Activated naive CD4-positive, alpha-beta T cell treated with anti-CD3 and anti-CD28 coated beads, Interleukin-2, amount 50 U/mL, for 24 hours (primary cell): ENCODE results near the gene KRT81.
"Not testable (repeated sequence)": the region's sequence is repeated elsewhere in the genome, so short reads cannot be mapped to it uniquely, and the experiment has no call there.

Source experiments
- H3K27ac Mint-ChIP-seq: one replicate; pipeline ENCODE4 v1.8.0; 2021; ENCODE audit warnings: mild to moderate bottlenecking, mixed read lengths
- H3K27me3 Mint-ChIP-seq: one replicate; pipeline ENCODE4 v1.8.0; 2021; ENCODE audit warnings: mixed read lengths
- H3K36me3 Mint-ChIP-seq: one replicate; pipeline ENCODE4 v1.8.0; 2021; ENCODE audit warnings: mixed read lengths
- H3K4me1 Mint-ChIP-seq: one replicate; pipeline ENCODE4 v1.8.0; 2021; ENCODE audit warnings: mixed read lengths
- H3K4me3 Mint-ChIP-seq: one replicate; pipeline ENCODE4 v1.8.0; 2021; ENCODE audit warnings: mild to moderate bottlenecking, mixed read lengths
- H3K9me3 Mint-ChIP-seq: one replicate; pipeline ENCODE4 v1.8.0; 2021; ENCODE audit warnings: mixed read lengths

KRT81 gene

DNA sequence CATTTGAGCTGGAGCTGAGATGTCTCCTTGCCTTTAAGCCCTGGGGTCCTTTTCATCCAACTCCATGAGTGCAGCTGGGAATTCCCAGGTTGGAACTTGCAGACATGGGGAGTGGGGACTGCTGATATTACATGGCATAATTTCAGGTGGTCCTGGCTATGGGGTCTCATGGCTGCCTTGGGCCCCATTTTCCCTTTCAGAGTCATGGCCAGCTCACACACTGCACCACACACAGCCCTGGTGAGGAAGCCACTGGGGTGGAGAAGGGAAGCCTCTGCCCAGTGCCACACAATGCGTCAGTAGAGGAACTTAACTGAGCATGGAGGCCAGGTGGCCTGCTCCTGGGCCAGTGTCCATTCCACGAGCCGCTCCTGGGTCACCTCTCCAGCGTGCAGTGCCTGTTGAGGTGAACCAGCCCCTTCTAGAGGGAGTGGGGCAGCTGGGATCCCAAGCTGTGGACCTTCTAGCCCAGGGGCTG is 34.2 kb downstream of the KRT81 start:
- Mint-ChIP-seq H3K27me3 (peaks cover 41% of the 10 kb centered on the region), H3K36me3 (peaks cover 2% of the 10 kb centered on the region), H3K9me3 (no peaks in the 10 kb centered on the region), H3K27ac (no peak overlapping the region), H3K4me3 (no peak overlapping the region), H3K4me1 (peaks cover 11% of the 10 kb centered on the region)

DNA sequence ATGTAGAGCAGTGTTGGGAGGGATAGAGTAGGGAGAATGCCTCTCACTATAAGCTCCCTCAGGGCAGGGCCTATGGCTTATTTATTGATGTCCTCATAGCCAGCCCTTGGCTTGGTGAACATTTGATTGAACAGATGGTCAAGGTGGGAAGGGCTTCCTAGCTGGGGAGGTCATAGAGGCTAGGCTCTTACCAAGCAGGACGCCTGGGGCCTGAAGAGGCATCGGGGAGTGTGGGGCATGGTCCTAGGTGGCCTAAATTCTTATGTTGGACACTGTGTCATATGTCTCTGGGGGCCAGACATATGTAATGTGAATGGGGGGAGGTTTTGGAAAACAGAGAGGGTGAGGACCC is 34.8 kb downstream of the KRT81 start:
- no peak overlapping the region for H3K27ac Mint-ChIP-seq
- no peaks in the 10 kb centered on the region for H3K9me3 Mint-ChIP-seq
- H3K4me1 Mint-ChIP-seq, result peaks cover 15% of the 10 kb centered on the region

DNA sequence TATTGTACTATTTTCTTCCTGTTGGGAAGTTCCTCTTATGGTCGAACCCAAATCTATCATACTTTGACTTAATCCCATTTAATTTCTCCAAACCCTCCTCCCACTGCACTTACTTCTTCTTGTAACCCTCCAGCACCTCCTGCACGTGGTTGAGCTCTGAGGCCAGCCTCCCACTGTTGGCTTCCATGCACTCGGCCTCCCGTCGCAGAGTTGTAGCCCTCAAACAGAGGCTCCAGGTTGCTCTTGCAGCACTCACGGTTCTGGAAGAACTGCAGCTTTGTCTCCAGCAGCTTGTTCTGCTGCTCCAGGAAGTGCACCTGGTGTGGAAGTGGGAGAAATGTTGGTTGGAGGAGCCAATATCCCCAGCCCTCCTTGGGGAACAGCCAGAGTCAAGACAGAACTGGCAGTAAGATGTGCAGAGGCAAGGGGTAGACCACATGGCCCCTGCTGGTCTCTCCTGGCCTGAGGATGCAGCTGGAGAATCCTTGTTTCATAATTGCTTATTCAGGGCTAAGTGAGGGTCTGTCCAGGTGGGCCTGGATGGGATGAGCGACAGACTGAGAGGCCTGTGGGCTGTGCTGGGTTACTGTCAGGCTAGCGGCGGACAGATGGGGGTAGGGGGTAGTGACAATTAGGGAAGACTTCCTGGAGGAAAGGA is 35.3 kb downstream of the KRT81 start:
- peaks cover 34% of the 10 kb centered on the region for H3K27me3 Mint-ChIP-seq
- peaks cover 2% of the 10 kb centered on the region for H3K36me3 Mint-ChIP-seq
- H3K27ac Mint-ChIP-seq, result peak overlapping the region; percentile 26
- H3K4me3 Mint-ChIP-seq, result no peak overlapping the region
- H3K9me3 Mint-ChIP-seq, result no peaks in the 10 kb centered on the region
- H3K4me1 Mint-ChIP-seq, result peaks cover 20% of the 10 kb centered on the region

More for the DNA sequence above, 34.8 kb downstream of the KRT81 start:
- no peak overlapping the region for H3K4me3 Mint-ChIP-seq
- peaks cover 37% of the 10 kb centered on the region for H3K27me3 Mint-ChIP-seq
- peaks cover 2% of the 10 kb centered on the region for H3K36me3 Mint-ChIP-seq

DNA sequence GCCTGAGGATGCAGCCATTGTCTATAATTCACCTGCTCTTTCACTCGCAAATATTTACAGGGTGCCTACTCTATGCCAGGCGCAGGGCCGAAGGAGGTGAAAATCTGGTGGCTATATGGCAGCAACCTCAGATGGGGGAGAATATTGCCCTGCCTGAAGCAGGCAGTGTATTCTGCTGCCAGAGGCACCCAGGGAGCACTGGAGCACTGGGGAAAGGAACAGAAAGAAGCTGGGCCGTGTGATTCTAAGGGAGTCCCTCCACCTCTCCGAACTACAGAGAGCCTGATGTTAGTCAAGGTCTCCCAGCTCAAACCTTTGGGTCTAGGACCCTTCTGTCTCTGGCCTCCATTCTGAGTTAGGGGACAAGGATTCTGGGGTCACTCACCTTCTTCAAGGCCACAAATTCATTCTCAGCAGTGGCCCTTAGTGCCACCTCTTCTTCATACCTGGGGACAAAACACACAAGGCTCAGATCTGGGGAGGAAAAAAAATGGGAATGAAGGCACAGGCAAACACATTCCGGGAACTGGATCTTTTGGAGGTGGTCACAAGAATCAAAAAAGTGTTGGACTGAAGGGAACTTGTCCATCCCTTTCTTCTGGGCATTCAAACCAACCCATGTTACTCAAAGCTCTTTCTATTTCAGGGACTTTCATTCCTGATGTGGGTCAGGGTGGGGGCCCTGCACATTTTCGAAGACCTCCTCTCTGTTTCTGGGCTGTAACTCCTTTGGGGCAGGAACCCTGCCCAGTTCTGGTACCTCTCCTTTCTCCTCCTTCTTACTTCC is 36.2 kb downstream of the KRT81 start:
- Mint-ChIP-seq H3K27ac (no peak overlapping the region), H3K4me3 (no peak overlapping the region), H3K9me3 (no peaks in the 10 kb centered on the region), H3K36me3 (peaks cover 4% of the 10 kb centered on the region), H3K4me1 (peaks cover 16% of the 10 kb centered on the region), H3K27me3 (peaks cover 29% of the 10 kb centered on the region)

DNA sequence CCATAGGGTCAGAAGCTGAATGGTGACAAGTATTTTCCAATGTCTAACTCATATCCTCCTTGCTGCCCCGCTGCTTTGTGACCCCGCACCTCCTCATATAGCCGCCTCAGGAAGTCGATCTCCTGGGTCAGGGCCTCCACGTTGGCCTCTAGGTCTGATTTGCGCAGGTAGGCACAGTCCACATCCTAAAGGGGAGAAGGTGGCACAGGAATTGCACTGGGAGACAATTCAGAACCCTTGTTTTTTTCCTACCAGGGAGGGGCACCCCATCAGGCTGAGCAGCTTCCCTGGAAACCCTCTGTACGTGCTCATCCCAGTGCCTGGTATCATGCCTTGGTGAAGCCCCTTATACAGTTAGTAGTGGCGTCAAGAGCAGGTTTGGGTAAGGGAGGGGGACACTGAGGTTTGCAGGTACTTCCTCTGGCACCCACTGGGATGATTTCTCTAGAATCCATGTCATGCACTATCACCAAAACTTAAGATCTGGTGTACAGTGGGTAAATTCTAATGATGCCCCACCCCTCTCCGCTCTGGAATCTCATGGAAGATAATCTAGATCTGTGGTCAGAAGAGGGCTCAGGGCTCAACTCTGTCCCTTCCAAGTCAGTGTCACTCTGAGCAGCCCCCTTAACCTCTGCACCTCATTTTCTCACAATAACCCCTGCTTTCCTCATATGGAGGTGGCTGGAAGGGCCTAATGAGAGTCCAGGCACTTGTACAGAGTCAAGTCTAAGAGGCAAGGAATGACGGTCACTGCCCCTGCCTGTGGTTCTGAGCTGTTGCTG is 37.0 kb downstream of the KRT81 start:
- Mint-ChIP-seq H3K4me1 (peaks cover 19% of the 10 kb centered on the region), H3K27me3 (peaks cover 31% of the 10 kb centered on the region), H3K27ac (peak overlapping the region; percentile 30), H3K4me3 (no peak overlapping the region), H3K9me3 (no peaks in the 10 kb centered on the region), H3K36me3 (peaks cover 4% of the 10 kb centered on the region)

DNA sequence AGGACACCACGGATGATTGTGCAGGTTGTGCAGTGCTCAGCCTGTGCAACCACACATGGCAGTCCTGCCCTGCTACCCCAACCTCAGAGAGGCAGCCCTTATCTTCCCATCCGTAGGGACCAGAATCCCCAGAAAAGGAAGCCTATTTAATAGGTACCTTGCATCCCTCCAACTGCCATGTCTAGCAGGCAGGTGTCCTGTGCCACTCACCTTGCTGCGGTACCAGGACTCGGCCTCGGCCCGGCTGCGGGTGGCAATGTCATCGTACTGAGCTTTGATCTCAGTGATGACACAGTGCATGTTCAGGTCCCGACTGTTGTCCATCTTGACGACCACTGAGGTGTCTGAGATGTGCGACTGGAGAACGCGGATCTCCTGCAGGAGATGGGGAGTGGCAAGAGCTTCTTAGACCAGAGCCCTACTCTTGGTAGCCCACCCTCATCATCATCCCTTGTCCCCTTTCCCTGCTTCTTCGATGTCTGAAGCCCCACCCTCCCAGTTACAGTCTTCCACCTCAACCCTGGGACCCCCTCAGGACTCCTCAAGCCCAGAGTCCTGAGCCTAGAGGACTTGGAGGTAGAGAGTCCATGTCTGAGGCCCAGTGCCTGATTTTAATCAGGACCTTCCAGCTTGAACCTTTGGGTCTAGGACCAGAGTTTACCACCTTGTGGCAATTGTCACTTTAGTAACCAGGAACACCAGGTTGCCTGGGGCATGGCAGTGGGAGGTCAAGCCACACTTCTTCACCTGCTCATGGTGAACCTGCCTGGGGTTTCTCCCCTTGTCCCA is 37.7 kb downstream of the KRT81 start:
- Mint-ChIP-seq H3K4me1 (peaks cover 17% of the 10 kb centered on the region), H3K36me3 (peaks cover 4% of the 10 kb centered on the region), H3K9me3 (no peaks in the 10 kb centered on the region), H3K27ac (no peak overlapping the region), H3K27me3 (peaks cover 29% of the 10 kb centered on the region), H3K4me3 (no peak overlapping the region)

DNA sequence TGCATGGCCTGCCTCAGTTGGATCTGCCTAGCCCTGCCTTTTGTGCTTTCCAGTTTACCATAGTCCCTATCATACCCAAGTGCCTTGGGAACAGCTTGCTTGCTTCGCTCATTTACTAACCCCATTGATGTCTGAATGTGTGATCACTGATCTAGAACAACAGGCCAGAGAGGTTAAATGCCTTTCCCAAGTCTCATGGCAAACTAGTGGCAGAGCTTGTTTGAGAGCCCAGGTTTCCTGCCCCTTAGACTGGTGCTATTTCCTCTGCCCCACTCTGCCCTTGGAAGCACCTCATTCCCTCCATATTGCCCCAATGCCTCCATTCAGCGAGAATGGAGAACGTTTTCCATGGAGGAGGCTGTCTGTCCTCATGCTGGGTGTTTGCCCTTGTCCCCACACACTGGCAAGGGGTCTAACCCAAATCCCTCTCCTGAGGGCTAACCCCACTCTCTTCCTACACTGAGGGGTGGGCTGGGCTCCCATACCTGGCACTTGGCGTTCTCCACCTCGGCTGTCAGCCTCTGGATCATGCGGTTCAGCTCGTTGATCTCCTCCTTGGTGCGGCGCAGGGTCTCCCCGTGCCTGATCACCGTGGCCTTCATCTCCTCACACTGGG is 38.5 kb downstream of the KRT81 start:
- peaks cover 27% of the 10 kb centered on the region for H3K27me3 Mint-ChIP-seq
- H3K27ac Mint-ChIP-seq, result no peak overlapping the region
- H3K4me1 Mint-ChIP-seq, result peaks cover 17% of the 10 kb centered on the region
- H3K36me3 Mint-ChIP-seq, result peaks cover 4% of the 10 kb centered on the region
- H3K9me3 Mint-ChIP-seq, result no peaks in the 10 kb centered on the region
- no peak overlapping the region for H3K4me3 Mint-ChIP-seq

DNA sequence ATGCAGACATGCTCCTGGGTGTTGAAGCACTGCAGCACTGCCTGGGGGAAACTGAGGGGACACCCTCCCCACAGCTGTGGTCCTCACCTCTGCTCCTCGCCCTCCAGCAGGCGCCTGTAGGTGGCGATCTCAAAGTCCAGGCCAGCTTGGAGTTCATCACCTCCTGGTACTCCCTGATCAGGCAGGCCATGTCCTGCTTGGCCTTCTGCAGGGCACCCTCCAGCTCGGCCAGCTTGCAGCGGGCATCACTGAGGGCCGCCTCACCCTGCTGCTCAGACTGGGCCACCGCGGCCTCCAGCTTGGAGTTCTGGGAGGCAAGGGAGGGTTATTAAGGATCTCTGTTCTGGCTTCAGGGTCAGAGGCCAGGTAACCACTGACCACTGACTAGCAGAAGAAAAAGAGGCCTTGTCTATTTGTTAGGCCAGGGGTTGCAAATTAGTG is 39.1 kb downstream of the KRT81 start:
- not testable (repeated sequence) for H3K27ac Mint-ChIP-seq, H3K9me3 Mint-ChIP-seq, H3K4me3 Mint-ChIP-seq, H3K36me3 Mint-ChIP-seq
- peaks cover 17% of the 10 kb centered on the region for H3K4me1 Mint-ChIP-seq
- peaks cover 25% of the 10 kb centered on the region for H3K27me3 Mint-ChIP-seq

DNA sequence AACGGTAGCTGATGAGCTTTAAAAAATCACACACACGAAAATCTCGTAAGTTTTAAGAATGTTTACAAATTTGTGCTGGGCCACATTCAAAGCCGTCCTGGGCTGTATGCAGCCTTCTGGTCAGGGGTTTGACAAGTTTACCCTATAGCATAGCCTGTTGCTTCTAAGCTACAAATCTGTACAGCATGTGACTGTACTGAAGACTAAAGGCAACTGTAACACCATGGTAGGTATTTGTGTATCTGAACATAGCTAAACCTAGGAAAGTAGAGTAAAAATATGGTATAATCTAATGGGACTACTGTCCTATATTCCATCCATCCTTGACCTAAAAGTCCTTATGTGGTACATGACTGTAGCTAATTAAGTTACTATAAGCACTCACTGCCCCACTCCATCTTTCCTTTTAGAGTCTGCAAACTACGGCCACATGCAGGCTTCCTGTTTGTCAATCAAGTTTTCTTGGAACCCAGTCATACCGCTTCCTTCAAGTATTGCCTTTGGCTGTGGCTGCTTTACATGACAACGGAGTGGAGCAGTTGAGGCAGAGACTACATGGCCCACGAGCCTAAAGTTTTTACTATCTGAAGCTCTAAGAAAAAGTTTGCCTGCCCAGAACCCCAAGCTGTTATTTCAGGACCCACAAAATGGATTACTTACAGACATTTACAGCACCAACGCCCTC is 39.8 kb downstream of the KRT81 start:
- H3K4me1 Mint-ChIP-seq, result peaks cover 17% of the 10 kb centered on the region
- H3K27me3 Mint-ChIP-seq, result peaks cover 22% of the 10 kb centered on the region
- H3K4me3 Mint-ChIP-seq, result no peak overlapping the region
- no peaks in the 10 kb centered on the region for H3K9me3 Mint-ChIP-seq
- H3K27ac Mint-ChIP-seq, result no peak overlapping the region
- H3K36me3 Mint-ChIP-seq, result peaks cover 2% of the 10 kb centered on the region

DNA sequence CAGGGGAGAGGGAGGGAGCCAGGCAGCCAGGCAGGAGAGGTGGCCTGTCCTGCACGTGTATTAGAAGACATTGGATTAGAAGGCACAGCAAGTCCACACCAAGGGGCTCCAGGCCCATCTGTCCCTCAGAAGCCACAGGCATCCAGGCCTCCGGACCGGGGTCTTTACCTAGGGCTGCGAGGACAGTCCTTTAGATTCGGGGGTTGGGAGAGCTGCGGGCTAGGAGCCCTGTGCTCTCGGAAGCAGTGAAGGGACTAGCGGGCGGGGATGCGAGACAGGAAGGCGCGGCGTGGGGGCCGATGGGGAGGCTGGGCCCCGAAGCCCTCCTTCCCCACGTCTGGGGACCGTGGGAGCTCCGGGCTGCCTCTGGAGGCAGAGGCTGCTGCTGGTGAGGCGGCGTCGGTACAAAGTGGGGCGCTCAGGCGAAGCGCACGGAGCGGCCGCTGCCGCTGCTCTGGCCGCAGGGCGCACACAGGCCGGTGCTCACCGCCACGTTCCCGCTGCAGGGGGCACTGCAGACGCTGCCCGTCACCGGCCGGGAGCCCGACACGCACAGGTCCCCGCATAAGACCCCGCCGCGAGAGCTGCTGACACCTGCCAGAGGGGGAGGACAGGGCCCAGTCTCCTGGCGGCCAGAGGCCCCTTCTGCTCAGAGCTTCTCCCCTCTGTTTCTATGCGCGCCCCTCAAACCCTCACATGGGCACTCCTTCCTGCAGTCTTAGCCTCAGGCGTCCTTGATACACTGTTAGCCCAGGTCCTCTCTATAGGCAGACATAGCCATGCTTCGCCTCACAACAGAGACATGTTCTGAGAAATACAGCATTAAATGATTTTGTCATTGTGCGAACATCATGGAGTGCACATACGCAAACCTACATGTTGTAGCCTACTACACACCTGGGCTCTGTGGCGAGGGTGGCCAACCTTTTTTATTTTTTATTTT is 41.0 kb downstream of the KRT81 start:
- H3K36me3 Mint-ChIP-seq, result peaks cover 2% of the 10 kb centered on the region
- peak overlapping the region; percentile 5 for H3K4me3 Mint-ChIP-seq
- peaks cover 17% of the 10 kb centered on the region for H3K4me1 Mint-ChIP-seq
- no peaks in the 10 kb centered on the region for H3K9me3 Mint-ChIP-seq
- no peak overlapping the region for H3K27ac Mint-ChIP-seq
- H3K27me3 Mint-ChIP-seq, result peaks cover 13% of the 10 kb centered on the region

DNA sequence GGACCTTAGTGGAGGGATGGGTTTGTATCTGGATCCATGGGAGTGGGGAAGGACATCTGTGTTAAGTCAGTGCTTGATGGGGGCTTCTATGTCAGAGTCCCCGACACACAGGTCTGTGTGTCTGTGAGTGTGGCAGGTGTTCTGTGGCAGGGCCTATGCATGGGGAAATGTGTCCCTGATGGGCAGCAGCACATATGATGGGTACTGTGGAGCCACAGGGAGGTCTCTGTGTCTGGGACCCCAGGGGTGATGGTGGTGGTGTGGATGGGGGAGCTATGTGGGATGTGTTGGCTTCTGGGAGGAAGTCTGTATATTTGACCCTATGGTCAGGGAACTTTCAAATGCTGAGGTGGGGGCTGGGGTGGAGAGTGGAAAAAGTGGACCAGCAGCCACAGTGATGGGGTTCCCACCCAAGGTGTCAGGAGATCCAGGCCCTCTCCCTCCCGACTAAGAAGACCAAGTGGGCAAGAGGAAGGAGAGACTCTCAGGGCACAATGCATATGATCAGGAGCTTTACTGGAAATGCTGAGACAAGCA is 41.8 kb downstream of the KRT81 start:
- Mint-ChIP-seq H3K9me3 (no peaks in the 10 kb centered on the region), H3K27me3 (peaks cover 13% of the 10 kb centered on the region), H3K36me3 (peaks cover 2% of the 10 kb centered on the region), H3K27ac (no peak overlapping the region), H3K4me1 (peaks cover 18% of the 10 kb centered on the region), H3K4me3 (peak overlapping the region; percentile 5)

DNA sequence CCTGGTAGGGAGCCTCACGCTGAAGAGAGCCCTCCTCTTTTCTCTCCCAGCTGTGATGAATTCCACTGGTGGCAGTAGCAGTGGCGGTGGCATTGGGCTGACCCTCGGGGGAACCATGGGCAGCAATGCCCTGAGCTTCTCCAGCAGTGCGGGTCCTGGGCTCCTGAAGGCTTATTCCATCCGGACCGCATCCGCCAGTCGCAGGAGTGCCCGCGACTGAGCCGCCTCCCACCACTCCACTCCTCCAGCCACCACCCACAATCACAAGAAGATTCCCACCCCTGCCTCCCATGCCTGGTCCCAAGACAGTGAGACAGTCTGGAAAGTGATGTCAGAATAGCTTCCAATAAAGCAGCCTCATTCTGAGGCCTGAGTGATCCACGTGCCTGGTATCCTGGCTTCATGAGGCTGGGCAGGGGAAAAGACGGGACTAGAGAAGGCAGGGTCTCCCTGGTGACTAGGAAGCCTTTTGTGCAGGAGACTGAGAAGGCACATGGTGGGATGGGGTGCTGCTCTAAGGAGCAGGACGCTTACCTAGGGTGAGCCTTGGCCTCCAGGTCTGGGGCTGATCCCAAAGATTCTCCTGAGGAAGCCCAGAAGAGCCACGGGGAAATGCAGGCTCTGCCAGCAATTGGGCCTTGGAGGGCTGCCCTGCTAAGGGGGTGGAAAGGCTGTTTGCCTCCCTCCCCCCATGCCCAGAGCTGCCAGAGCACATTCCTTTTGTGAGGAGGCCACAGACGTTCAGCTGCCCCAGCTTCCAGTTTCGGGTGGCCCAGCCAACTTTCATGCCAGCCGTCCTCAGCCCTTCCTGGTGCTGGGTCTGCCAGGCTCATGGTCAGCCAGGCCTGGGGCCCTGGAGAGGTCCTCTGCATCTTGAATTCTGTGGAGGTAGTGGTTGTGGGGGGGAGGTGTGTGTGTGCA is 42.5 kb downstream of the KRT81 start:
- Mint-ChIP-seq H3K27me3 (peaks cover 13% of the 10 kb centered on the region), H3K9me3 (no peaks in the 10 kb centered on the region), H3K36me3 (peaks cover 2% of the 10 kb centered on the region), H3K4me3 (no peak overlapping the region), H3K27ac (no peak overlapping the region), H3K4me1 (peaks cover 26% of the 10 kb centered on the region)
